ENCODE measurements around the gene KLHL17.
"Not testable (repeated sequence)": the region's sequence is repeated elsewhere in the genome, so short reads cannot be mapped to it uniquely, and the experiment has no call there.

The KLHL17 gene

GRCh38 chr1:985126-985525 is 24.7 kb downstream of the KLHL17 start:
- Histone ChIP-seq H3K4me1 (ENCODE audit: low read length) (peaks cover 6% of the 10 kb centered on the region; the same call in 1 of the 2 replicates), H3K27me3 (replicated peaks; ENCODE audit: insufficient read depth, low read length) (peaks cover 94% of the 10 kb centered on the region), H3K79me2 (ENCODE audit: low read length) (no peaks in the 10 kb centered on the region), H3K9me3 (replicated peaks; ENCODE audit: insufficient read depth, low read length) (no peaks in the 10 kb centered on the region), H3K36me3 (replicated peaks; ENCODE audit: insufficient read depth, low read length) (no peaks in the 10 kb centered on the region), H3K9me2 (replicated peaks; ENCODE audit: insufficient read depth, low read length) (no peaks in the 10 kb centered on the region), H3K27ac (ENCODE audit: low read length) (no peak overlapping the region), H4K20me1 (ENCODE audit: insufficient read depth, low read length) (no peaks in the 10 kb centered on the region), H3K4me2 (ENCODE audit: low read depth, low read length) (no peak overlapping the region), H3K9ac (ENCODE audit: low read length) (no peak overlapping the region), H2AFZ (ENCODE audit: low read length) (no peak overlapping the region), H3F3A (ENCODE audit: insufficient read depth, low read length) (no peaks in the 10 kb centered on the region), H3K4me3 (ENCODE audit: low read length) (no peak overlapping the region)
- TF ChIP-seq CTCF (IDR thresholded peaks at IDR 0.05; ENCODE audit: low read length) (no peak), EZH2 (optimal IDR thresholded peaks at IDR 0.05; ENCODE audit: low read depth, low read length) (no peak), EZH2phosphoT487 (IDR thresholded peaks at IDR 0.05; ENCODE audit: low read length) (no peak)
- DNase-seq = no peak

- H2AFZ ChIP-seq (ENCODE audit: low read length); H3K4me2 ChIP-seq (ENCODE audit: low read depth, low read length); H3K4me1 ChIP-seq (ENCODE audit: low read length); H3F3A ChIP-seq (ENCODE audit: insufficient read depth, low read length); H3K27ac ChIP-seq (ENCODE audit: low read length); DNase-seq; H3K79me2 ChIP-seq (ENCODE audit: low read length); H3K4me3 ChIP-seq (ENCODE audit: low read length); H4K20me1 ChIP-seq (ENCODE audit: insufficient read depth, low read length); H3K9me2 ChIP-seq (replicated peaks; ENCODE audit: insufficient read depth, low read length); H3K9me3 ChIP-seq (replicated peaks; ENCODE audit: insufficient read depth, low read length); H3K36me3 ChIP-seq (replicated peaks; ENCODE audit: insufficient read depth, low read length); H3K9ac ChIP-seq (ENCODE audit: low read length): not testable (repeated sequence)
- H3K27me3 ChIP-seq (replicated peaks; ENCODE audit: insufficient read depth, low read length) = peaks cover 92% of the 10 kb centered on the region
Observed at GRCh38 chr1:988061-988460, 27.7 kb downstream of the KLHL17 start.

GRCh38 chr1:991275-991674 is 30.9 kb downstream of the KLHL17 start:
- not testable (repeated sequence) for H3K4me1 ChIP-seq (ENCODE audit: low read length); H3K4me2 ChIP-seq (ENCODE audit: low read depth, low read length); DNase-seq; H3K9ac ChIP-seq (ENCODE audit: low read length); H2AFZ ChIP-seq (ENCODE audit: low read length); H3K4me3 ChIP-seq (ENCODE audit: low read length); H3K9me2 ChIP-seq (replicated peaks; ENCODE audit: insufficient read depth, low read length); H3K79me2 ChIP-seq (ENCODE audit: low read length); H3K9me3 ChIP-seq (replicated peaks; ENCODE audit: insufficient read depth, low read length); H4K20me1 ChIP-seq (ENCODE audit: insufficient read depth, low read length); H3K36me3 ChIP-seq (replicated peaks; ENCODE audit: insufficient read depth, low read length); H3F3A ChIP-seq (ENCODE audit: insufficient read depth, low read length); H3K27ac ChIP-seq (ENCODE audit: low read length)
- peaks cover 94% of the 10 kb centered on the region for H3K27me3 ChIP-seq (replicated peaks; ENCODE audit: insufficient read depth, low read length)

- Histone ChIP-seq H3K9me2 (replicated peaks; ENCODE audit: insufficient read depth, low read length) (no peaks in the 10 kb centered on the region), H3F3A (ENCODE audit: insufficient read depth, low read length) (no peaks in the 10 kb centered on the region), H3K4me2 (ENCODE audit: low read depth, low read length) (no peak overlapping the region), H3K27ac (ENCODE audit: low read length) (no peak overlapping the region), H3K4me1 (ENCODE audit: low read length) (no peaks in the 10 kb centered on the region), H3K9me3 (replicated peaks; ENCODE audit: insufficient read depth, low read length) (no peaks in the 10 kb centered on the region), H3K36me3 (replicated peaks; ENCODE audit: insufficient read depth, low read length) (no peaks in the 10 kb centered on the region), H2AFZ (ENCODE audit: low read length) (no peak overlapping the region), H4K20me1 (ENCODE audit: insufficient read depth, low read length) (no peaks in the 10 kb centered on the region), H3K27me3 (replicated peaks; ENCODE audit: insufficient read depth, low read length) (peaks cover 90% of the 10 kb centered on the region), H3K4me3 (ENCODE audit: low read length) (no peak overlapping the region), H3K79me2 (ENCODE audit: low read length) (no peaks in the 10 kb centered on the region), H3K9ac (ENCODE audit: low read length) (no peak overlapping the region)
- no peak for DNase-seq
- TF ChIP-seq EZH2phosphoT487 (IDR thresholded peaks at IDR 0.05; ENCODE audit: low read length) = no peak
- TF ChIP-seq CTCF (IDR thresholded peaks at IDR 0.05; ENCODE audit: low read length) = no peak
- no peak for TF ChIP-seq EZH2 (optimal IDR thresholded peaks at IDR 0.05; ENCODE audit: low read depth, low read length)
Observed at GRCh38 chr1:991895-992294, 31.5 kb downstream of the KLHL17 start.
